CD4-positive, alpha-beta T cell treated with Interferon gamma for 1 hour (primary cell): ENCODE data around the gene MRPL55.

Experiments
- DNase-seq: peaks from one replicate; pipeline ENCODE4 v3.0.0-alpha.2; 2020

Gene MRPL55

DNA sequence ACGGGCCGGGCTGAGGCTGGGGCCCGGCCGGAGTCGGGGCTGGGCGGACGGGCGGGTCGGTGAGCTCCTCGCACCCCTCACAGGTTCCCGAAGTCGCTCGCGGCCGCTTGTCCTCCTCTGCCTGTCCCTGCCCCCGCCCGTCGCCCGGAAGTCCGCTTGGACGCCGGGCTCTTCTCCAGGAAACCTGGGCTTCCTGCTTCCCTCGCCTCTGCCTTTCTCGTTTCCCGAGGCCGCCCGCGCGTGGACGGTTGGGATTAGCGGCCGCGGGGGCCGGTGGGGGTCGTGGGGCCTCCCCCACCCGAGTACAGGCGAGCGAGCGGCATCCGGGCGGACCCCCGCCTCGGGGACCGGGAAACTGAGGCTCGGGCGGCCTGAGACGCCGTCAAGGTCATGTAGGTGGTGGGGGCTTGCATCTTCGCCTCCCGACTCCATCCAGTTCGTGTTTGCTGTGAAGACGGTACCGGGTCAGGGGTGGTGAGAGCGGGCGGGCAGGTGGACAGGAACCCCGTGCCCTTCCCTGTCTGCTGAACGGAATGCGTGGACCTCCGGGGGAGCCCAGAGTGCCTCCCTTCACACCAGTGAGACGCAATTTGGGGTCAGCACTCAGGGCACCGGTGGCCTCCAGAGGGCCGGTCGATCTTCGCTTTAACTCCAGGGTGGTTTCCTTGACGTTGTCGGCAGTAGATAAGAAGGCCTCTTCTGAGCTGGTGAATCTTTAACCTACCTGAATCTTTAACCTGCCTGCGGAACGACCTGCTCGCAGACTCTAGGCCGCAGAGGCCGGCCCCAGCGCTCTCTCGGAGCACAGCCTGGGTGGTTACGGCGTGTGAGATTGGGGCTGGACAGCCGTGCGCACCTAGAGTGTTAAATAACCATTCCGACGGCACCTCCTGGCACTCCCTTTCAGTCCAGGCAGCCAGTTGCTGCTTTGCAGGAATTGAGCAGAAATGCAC, 25.9 kb downstream of the MRPL55 start:
- DNase-seq = peak; percentile 19

DNA sequence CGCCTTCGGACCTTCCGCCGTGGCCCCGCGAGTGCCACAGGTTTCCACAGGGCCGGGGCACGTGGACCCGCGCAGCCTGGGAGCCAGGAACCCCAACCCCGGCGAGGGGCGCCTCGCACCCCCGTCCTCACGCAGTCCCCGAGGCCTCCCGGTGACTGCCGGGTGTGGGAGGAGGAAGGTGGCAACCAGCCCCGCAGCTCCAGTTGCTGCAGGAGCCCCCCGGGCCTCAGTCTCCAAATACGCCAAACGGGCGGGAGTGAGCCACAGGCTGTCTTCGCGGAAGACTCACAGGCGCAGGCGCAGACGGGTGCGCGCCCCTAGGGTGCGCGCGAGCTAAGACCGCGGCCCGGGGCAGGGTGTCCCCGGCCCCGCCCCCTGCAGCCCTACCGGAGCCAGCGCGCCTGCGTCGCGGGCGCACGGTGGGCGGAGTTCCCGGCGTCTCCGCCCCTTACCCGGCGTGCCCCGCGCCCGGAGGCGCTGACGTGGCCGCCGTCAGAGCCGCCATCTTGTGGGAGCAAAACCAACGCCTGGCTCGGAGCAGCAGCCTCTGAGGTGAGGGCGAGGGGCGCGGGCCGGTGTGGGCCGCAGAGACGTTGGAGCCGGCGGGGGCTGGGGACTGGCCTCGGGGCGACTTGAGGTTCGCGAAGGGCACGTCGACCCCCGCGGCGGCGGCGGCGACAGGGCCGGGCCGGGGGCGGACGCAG, 26.7 kb downstream of the MRPL55 start, which contains the start of gene ARF1:
Gene ARF1, plus strand, starts transcription at position 495 of the 704 bp plus-strand sequence. CDS start 14,407 bp downstream, outside the sequence.
- peak; percentile 91 for DNase-seq

- peak; percentile 13 for DNase-seq
Measured at GRCh38 chr1:228081578-228082213, 27.4 kb downstream of the MRPL55 start.

DNA sequence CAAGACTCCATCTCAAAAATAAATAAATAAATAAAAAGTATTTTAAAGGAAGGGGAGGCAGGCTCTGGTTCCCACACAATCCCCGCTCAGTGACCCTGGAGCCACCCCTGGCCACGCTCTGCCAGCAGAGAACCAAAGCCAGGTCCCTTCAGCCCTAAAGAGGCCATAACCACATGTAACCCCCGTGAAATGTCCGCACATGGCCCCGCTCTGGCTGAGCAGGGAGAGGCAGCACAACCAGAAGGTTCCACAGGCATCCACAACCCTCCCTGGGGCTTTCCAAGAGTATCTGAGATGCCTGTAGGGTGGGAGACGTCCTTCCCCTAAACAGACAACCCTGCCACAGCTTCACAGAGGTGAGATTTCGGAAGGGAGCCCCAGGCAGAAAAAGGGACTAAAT, 28.0 kb downstream of the MRPL55 start:
- peak; percentile 0 for DNase-seq

DNA sequence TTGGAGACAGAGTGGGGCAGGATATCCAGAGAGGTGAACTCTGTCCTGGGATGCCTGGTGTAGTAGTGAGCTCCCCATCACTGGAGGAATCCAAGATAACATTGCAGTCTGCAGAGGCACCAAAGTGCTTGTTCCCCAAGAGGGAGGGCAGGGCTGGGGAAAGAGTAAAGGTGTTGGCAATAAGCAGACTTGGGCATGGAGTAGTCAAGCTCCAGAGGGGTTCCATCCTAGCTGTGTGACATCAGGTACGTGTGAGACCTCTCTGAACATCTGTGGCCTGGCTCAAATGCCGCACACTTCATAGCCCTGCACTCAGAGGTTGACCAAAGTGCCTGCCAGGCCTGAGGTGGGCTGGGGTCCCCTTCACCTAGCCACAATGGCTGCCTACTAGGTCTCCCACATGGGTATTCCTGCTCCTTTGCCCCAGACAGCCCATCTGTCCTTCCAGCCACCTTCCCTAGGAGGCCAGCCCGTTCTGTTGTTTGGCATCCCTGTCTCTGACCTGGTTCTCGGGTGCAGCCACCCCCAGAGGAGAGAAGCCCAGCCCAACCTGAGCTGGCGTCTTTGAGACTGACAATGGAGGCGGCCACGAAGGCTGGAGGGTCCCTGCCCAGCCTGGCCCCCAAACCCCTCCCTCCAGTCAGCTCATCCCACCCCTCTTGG, 29.4 kb downstream of the MRPL55 start:
- DNase-seq = no peak

DNA sequence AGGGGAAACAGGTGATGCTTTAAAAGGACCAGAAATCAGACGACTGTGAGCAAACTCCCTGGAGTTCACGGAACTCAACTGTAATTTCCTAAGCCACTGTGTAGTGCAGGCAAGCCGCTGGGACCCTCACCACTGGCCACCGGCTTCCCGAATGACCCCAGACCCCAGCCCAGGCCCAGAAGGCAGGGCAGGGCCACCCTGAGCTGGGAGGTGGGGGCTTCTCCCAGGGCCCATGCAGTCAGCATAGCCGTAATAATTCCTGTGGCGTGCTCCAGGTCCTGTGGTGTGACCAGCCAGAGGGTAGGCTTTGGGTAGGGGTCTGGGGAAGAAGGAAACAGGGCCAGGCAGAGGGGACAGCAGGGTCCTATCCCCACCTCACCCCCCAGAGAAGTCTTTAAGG, 30.1 kb downstream of the MRPL55 start:
- DNase-seq = no peak

- DNase-seq = no peak
Measured at GRCh38 chr1:228077565-228078330, 31.4 kb downstream of the MRPL55 start.

DNA sequence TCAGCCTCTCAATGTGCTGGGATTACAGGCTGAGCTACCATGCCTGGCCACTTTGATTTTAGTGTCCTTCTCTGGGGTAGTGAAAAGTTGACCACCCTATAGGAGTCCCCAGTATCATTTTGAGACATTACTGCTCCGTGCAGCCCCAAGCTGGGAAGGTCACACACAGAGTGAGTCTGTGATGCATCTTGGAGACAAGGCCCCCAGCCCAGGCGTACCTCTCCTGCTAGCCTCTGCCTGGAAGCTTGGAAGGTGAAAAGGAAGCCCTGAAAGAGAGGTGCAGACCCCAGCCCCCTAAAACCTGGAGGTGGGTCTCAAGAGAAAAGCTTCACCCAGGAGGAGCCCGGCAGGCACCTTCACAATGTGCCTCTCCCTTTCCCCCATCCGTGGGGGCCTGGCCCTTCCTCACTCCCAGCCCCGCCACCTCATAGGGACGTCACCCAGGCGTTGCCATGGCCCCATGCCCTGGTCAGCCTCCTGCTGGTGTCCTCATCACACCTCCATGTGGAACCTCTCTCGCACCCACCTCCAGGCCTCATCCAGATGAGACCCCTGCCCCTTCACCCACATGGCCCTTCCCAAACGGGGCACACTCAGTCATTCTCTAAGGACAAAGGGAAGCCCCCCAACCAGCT, 32.2 kb downstream of the MRPL55 start:
- DNase-seq = no peak

GRCh38 chr1:228075801-228076271, 33.3 kb downstream of the MRPL55 start:
- DNase-seq = no peak

GRCh38 chr1:228074954-228075730, 34.0 kb downstream of the MRPL55 start:
- DNase-seq = no peak

- no peak for DNase-seq
Measured at GRCh38 chr1:228073857-228074545, 35.1 kb downstream of the MRPL55 start.

- no peak for DNase-seq
Measured at GRCh38 chr1:228073061-228073856, 35.8 kb downstream of the MRPL55 start.

DNA sequence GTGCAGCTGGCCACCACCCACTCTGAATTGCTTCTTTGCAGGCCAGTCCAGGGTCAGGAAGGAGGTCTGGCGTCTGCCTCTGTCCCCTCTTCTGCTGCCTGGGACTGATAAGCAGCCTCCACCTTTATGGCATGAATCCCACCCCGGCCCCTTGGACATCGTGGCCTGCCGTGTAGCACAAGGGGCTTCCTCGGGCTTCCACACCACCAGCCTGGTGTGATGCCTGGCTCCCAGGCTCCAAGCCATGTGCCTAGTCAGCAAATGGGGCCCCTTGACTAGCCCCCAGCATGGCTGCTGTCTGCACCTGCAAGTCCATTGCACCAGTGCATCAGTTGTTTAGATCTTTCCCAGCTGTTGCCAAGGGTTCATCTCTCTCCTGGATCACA, 36.4 kb downstream of the MRPL55 start:
- no peak for DNase-seq

- no peak for DNase-seq
Measured at GRCh38 chr1:228071839-228072657, 37.1 kb downstream of the MRPL55 start.

DNA sequence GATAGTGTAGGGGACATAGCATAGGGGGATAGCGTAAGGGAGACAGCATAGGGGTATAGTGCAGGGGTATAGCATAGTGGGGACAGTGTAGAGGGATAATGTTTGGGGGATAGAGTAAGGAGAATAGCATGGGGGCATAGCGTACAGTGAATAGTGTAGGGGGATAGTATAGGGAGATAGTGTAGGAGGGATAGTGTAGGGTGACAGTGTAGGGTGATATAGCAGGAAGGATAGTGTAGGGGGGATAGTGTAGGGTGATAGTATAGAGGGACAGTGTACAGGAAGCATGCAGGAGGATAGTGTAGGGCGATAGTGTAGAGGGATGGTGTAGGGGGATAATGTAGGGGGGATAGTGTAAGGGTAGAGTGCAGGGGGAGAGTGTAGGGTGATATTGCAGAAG, 38.2 kb downstream of the MRPL55 start:
- no peak for DNase-seq

DNA sequence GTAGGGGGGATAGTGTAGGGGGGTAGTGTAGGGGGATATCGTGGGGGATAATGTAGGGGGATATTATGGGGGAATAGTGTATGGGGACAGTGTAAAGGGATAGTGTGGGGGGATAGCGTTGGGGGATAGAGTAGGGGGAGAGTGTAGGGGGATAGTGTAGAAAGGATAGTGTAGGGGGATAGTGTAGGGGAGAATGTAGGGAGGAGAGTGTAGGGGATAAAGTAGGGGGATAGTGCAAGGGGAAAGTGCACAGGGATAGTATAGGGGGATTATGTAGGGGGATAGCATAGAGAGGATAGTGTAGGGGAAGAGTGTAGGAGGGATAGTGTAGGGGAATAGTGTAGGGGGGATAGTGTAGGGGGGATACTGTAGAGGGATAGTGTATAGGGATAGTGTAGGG, 38.9 kb downstream of the MRPL55 start:
- DNase-seq = no peak

DNA sequence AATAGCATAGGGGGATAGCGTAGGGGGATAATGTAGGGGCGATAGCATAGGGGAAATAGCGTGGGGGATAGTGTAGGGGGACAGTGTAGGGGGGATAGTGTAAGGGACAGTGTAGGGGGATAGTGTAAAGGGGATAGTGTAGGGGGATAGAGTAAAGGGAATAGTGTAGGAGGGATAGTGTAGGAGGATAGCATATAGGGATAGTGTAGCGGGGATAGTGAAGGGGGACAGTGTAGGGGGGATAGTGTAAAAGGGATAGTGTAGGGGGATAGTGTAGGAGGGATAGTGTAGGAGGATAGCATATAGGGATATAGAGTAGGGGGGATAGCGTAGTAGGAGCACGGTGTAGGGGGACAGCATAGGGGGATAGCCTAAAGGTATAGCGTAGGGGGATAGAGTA, 40.7 kb downstream of the MRPL55 start:
- DNase-seq = no peak
